K562 (cell line): ENCODE results near the gene DNALI1. TPM values are rescaled to one million over a fixed set of nuclear protein-coding genes. Genes with fewer than 3 reads are reported as not detected.

ENCODE experiments used
- CBFB ChIP-seq: sonication (generic); formaldehyde crosslinking; IDR thresholded peaks from 2 replicates; pipeline ENCODE4 v1.4.0; 2020; ENCODE audit warnings: mild to moderate bottlenecking, missing genetic modification reagents
- DPF2 ChIP-seq: fragments of 450-650 bp; IDR thresholded peaks from 2 replicates; pipeline ENCODE4 v1.6.1; 2016
- EGR1 ChIP-seq: fragments of 450-650 bp; conservative IDR thresholded peaks from 2 replicates; pipeline ENCODE4 v1.6.1; 2017; ENCODE audit warnings: mild to moderate bottlenecking
- HDAC3 ChIP-seq: fragments of 450-650 bp; IDR thresholded peaks from 2 replicates; pipeline ENCODE4 v1.6.1; 2018; ENCODE audit warnings: borderline replicate concordance, mild to moderate bottlenecking, moderate library complexity; ENCODE audit not compliant: partially characterized antibody
- MTF1 ChIP-seq: fragments of 250-450 bp; sonication (Bioruptor Pico); IDR thresholded peaks from 2 replicates; pipeline ENCODE4 v1.9.0; 2021; ENCODE audit warnings: moderate library complexity, mild to moderate bottlenecking, inconsistent platforms, borderline replicate concordance
- MXI1 ChIP-seq: IDR thresholded peaks from 2 replicates; pipeline ENCODE4 v1.6.1; 2011; ENCODE audit warnings: low read depth, mild to moderate bottlenecking, improper control_type of control experiment, low read length
- NCOR1 ChIP-seq: fragments of 450-650 bp; IDR thresholded peaks from 2 replicates; pipeline ENCODE4 v1.6.1; 2016; ENCODE audit warnings: mild to moderate bottlenecking, moderate library complexity
- RBFOX2 ChIP-seq: fragments of 200-400 bp; formaldehyde crosslinking; IDR thresholded peaks from 2 replicates; pipeline ENCODE4 v1.6.1; 2017; ENCODE audit warnings: low read depth, mild to moderate bottlenecking, low read length, moderate library complexity
- SUPT5H ChIP-seq: fragments of 450-650 bp; IDR thresholded peaks from 2 replicates; pipeline ENCODE4 v1.6.1; 2016
- ZNF431 ChIP-seq: sonication (generic); formaldehyde crosslinking; IDR thresholded peaks from 2 replicates; pipeline ENCODE4 v1.8.0; 2022; ENCODE audit warnings: mild to moderate bottlenecking, missing genetic modification reagents
- ZZZ3 ChIP-seq: fragments of 450-650 bp; IDR thresholded peaks from 2 replicates; pipeline ENCODE4 v1.6.1; 2016; ENCODE audit warnings: antibody characterized with exemption, mild to moderate bottlenecking, moderate library complexity
- polyA plus RNA-seq, 8 experiments: library from polyadenylated mRNA; depleted of rRNA in 4 of 8; stranded (reverse) in 5 of 8; unstranded in 3 of 8; fragments of >200 nt; fragmentation: Nextera tagmentation in 2 of 8; fragmentation: Illumina TruSeq in 1 of 8; extraction: Ambion mirVana in 2 of 8; extraction: Trizol in 1 of 8; gene quantifications; 2 replicates each; pipeline versions ENCODE4 v1.2.1 to v1.2.3, GENCODE V29; 2011 to 2014; ENCODE audit warnings: inconsistent platforms in 1 of 8, missing spikeins in 1 of 8
- total RNA-seq, 7 experiments: library from RNA; depleted of rRNA in 6 of 7; stranded (reverse); fragments of >200 nt in 6 of 7; fragmentation: Illumina TruSeq in 2 of 7; extraction: Trizol in 2 of 7; gene quantifications; 2 replicates each; pipeline versions ENCODE4 v1.2.1 to v1.2.3, GENCODE V29; 2011 to 2021; ENCODE audit warnings: low replicate concordance in 1 of 7
- TF ChIP-seq, protein P1 (sequence below): fragments of 250-450 bp; sonication (Bioruptor Pico); IDR thresholded peaks from 2 replicates; pipeline ENCODE4 v1.4.0; 2020
- TF ChIP-seq, protein P2 (sequence below): fragments of 200-800 bp; sonication (Bioruptor generic); IDR thresholded peaks from 2 replicates; pipeline ENCODE4 v1.6.1; 2017; ENCODE audit warnings: missing genetic modification characterization, missing compliant biosample characterization
- TF ChIP-seq, protein P3 (sequence below): fragments of 450-650 bp; IDR thresholded peaks from 2 replicates; pipeline ENCODE4 v1.6.1; 2016; ENCODE audit warnings: low read depth, mild to moderate bottlenecking, moderate library complexity
- TF ChIP-seq, protein P4 (sequence below): fragments of 200-800 bp; sonication (Bioruptor generic); IDR thresholded peaks from 2 replicates; pipeline ENCODE4 v1.6.1; 2017; ENCODE audit warnings: missing genetic modification characterization, missing compliant biosample characterization
- TF ChIP-seq, protein P5 (sequence below): fragments of 450-650 bp; IDR thresholded peaks from 2 replicates; pipeline ENCODE4 v1.6.1; 2016; ENCODE audit warnings: borderline replicate concordance

The DNALI1 gene
- total and polyA plus RNA-seq, 9 of the 15 experiments (the other 6 are each of a cell fraction or from before 2014, with no cell fraction given): 0.87 to 5.6 (median 1.2) TPM

DNA sequence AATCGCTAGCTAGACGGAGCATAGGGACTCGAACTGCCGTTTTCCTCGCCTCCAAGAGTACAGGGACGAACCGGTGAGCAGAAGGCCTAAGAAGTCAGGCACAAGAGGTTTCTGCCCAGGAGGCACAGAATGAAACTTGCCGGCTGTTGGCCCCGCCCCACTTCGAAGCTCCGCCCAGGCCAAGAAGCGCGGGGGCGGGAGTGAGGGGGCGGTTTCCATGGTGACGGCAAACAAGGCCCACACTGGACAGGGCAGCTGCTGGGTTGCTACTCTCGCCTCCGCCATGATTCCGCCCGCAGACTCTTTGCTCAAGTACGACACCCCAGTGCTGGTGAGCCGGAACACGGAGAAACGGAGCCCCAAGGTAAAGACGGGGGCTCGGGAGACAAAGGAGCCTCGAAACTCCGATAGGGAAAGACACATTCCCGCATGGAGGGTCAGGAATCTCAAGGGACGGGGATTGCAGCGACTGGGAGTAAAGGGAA, at the start of gene DNALI1 (continued):
- TF ChIP-seq, protein P1, sequence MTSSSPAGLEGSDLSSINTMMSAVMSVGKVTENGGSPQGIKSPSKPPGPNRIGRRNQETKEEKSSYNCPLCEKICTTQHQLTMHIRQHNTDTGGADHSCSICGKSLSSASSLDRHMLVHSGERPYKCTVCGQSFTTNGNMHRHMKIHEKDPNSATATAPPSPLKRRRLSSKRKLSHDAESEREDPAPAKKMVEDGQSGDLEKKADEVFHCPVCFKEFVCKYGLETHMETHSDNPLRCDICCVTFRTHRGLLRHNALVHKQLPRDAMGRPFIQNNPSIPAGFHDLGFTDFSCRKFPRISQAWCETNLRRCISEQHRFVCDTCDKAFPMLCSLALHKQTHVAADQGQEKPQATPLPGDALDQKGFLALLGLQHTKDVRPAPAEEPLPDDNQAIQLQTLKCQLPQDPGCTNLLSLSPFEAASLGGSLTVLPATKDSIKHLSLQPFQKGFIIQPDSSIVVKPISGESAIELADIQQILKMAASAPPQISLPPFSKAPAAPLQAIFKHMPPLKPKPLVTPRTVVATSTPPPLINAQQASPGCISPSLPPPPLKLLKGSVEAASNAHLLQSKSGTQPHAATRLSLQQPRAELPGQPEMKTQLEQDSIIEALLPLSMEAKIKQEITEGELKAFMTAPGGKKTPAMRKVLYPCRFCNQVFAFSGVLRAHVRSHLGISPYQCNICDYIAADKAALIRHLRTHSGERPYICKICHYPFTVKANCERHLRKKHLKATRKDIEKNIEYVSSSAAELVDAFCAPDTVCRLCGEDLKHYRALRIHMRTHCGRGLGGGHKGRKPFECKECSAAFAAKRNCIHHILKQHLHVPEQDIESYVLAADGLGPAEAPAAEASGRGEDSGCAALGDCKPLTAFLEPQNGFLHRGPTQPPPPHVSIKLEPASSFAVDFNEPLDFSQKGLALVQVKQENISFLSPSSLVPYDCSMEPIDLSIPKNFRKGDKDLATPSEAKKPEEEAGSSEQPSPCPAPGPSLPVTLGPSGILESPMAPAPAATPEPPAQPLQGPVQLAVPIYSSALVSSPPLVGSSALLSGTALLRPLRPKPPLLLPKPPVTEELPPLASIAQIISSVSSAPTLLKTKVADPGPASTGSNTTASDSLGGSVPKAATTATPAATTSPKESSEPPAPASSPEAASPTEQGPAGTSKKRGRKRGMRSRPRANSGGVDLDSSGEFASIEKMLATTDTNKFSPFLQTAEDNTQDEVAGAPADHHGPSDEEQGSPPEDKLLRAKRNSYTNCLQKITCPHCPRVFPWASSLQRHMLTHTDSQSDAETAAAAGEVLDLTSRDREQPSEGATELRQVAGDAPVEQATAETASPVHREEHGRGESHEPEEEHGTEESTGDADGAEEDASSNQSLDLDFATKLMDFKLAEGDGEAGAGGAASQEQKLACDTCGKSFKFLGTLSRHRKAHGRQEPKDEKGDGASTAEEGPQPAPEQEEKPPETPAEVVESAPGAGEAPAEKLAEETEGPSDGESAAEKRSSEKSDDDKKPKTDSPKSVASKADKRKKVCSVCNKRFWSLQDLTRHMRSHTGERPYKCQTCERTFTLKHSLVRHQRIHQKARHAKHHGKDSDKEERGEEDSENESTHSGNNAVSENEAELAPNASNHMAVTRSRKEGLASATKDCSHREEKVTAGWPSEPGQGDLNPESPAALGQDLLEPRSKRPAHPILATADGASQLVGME (CRISPR knock-in tag): no peak
- TF ChIP-seq ZNF431 (no peak), EGR1 (peak; percentile 100), DPF2 (peak; percentile 52; the same call in 1 of the 2 replicates), CBFB (no peak), ZZZ3 (no peak), SUPT5H (peak; percentile 48; the same call in 1 of the 2 replicates), MTF1 (CRISPR knock-in tag) (no peak), MXI1 (peak; percentile 22; the same call in 1 of the 2 replicates), NCOR1 (no peak), RBFOX2 (peak; percentile 40; the same call in 1 of the 2 replicates), HDAC3 (no peak)
- TF ChIP-seq, protein P2, sequence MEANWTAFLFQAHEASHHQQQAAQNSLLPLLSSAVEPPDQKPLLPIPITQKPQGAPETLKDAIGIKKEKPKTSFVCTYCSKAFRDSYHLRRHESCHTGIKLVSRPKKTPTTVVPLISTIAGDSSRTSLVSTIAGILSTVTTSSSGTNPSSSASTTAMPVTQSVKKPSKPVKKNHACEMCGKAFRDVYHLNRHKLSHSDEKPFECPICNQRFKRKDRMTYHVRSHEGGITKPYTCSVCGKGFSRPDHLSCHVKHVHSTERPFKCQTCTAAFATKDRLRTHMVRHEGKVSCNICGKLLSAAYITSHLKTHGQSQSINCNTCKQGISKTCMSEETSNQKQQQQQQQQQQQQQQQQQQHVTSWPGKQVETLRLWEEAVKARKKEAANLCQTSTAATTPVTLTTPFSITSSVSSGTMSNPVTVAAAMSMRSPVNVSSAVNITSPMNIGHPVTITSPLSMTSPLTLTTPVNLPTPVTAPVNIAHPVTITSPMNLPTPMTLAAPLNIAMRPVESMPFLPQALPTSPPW (CRISPR knock-in tag): peak; percentile 96
- TF ChIP-seq, protein P3, sequence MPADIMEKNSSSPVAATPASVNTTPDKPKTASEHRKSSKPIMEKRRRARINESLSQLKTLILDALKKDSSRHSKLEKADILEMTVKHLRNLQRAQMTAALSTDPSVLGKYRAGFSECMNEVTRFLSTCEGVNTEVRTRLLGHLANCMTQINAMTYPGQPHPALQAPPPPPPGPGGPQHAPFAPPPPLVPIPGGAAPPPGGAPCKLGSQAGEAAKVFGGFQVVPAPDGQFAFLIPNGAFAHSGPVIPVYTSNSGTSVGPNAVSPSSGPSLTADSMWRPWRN: no peak
- TF ChIP-seq, protein P4, sequence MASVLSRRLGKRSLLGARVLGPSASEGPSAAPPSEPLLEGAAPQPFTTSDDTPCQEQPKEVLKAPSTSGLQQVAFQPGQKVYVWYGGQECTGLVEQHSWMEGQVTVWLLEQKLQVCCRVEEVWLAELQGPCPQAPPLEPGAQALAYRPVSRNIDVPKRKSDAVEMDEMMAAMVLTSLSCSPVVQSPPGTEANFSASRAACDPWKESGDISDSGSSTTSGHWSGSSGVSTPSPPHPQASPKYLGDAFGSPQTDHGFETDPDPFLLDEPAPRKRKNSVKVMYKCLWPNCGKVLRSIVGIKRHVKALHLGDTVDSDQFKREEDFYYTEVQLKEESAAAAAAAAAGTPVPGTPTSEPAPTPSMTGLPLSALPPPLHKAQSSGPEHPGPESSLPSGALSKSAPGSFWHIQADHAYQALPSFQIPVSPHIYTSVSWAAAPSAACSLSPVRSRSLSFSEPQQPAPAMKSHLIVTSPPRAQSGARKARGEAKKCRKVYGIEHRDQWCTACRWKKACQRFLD (CRISPR knock-in tag): no peak
- TF ChIP-seq, protein P5, sequence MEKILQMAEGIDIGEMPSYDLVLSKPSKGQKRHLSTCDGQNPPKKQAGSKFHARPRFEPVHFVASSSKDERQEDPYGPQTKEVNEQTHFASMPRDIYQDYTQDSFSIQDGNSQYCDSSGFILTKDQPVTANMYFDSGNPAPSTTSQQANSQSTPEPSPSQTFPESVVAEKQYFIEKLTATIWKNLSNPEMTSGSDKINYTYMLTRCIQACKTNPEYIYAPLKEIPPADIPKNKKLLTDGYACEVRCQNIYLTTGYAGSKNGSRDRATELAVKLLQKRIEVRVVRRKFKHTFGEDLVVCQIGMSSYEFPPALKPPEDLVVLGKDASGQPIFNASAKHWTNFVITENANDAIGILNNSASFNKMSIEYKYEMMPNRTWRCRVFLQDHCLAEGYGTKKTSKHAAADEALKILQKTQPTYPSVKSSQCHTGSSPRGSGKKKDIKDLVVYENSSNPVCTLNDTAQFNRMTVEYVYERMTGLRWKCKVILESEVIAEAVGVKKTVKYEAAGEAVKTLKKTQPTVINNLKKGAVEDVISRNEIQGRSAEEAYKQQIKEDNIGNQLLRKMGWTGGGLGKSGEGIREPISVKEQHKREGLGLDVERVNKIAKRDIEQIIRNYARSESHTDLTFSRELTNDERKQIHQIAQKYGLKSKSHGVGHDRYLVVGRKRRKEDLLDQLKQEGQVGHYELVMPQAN: no peak
